GM12872 (cell line): ENCODE measurements around the gene COIL.

ENCODE experiments used
- TF ChIP-seq, protein P1 (sequence below): IDR thresholded peaks from 3 replicates; pipeline ENCODE4 v1.5.1; 2011; ENCODE audit warnings: low read depth, mild to moderate bottlenecking, low read length, moderate library complexity; ENCODE audit not compliant: insufficient read depth

Gene COIL

DNA sequence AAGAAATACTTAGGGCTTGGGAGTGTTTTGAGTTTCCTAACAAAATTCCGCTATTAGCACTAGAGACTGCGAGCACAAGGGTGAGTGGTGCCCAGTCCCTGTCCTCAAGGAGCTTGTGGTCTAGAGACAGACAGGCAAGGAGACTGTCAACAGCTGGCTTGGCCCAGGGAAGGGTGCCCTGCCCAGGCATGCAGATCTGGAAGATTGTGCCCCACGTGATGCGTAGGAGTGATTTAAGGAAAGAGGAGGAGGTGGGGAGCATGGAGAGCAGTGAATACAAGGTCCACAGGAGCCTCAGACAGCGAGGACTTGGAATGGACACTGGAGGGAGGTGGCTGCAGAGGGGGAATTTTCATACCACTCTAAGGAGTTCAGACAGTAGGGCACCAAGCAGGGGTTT is 42.1 kb upstream of the COIL start:
- TF ChIP-seq, protein P1, sequence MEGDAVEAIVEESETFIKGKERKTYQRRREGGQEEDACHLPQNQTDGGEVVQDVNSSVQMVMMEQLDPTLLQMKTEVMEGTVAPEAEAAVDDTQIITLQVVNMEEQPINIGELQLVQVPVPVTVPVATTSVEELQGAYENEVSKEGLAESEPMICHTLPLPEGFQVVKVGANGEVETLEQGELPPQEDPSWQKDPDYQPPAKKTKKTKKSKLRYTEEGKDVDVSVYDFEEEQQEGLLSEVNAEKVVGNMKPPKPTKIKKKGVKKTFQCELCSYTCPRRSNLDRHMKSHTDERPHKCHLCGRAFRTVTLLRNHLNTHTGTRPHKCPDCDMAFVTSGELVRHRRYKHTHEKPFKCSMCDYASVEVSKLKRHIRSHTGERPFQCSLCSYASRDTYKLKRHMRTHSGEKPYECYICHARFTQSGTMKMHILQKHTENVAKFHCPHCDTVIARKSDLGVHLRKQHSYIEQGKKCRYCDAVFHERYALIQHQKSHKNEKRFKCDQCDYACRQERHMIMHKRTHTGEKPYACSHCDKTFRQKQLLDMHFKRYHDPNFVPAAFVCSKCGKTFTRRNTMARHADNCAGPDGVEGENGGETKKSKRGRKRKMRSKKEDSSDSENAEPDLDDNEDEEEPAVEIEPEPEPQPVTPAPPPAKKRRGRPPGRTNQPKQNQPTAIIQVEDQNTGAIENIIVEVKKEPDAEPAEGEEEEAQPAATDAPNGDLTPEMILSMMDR, result no peak

GRCh38 chr17:57001541-57001940 is 40.7 kb upstream of the COIL start:
- TF ChIP-seq, protein P1, result no peak

- TF ChIP-seq, protein P1, result no peak
Observed at GRCh38 chr17:56997313-56997712, 36.5 kb upstream of the COIL start.

DNA sequence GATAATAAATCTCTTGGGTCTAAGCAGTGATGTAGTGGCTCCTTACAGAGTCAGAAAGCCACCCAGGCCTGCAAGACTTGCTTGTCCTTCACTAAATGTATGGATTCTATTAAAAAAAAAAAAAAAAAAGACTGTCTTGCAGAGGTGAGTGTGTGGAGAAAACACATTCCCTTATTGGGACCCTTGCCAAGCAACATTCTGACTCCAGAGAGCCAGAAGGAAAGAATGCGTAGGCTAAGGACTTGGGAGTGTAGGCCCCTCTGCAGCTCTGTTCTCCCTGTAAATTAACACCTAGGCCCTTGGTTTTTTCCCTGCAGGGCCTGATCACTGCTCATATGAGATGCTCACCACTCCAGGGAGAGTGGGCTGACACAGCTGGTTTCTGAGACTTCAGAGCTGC is 34.9 kb upstream of the COIL start:
- TF ChIP-seq, protein P1, result no peak

DNA sequence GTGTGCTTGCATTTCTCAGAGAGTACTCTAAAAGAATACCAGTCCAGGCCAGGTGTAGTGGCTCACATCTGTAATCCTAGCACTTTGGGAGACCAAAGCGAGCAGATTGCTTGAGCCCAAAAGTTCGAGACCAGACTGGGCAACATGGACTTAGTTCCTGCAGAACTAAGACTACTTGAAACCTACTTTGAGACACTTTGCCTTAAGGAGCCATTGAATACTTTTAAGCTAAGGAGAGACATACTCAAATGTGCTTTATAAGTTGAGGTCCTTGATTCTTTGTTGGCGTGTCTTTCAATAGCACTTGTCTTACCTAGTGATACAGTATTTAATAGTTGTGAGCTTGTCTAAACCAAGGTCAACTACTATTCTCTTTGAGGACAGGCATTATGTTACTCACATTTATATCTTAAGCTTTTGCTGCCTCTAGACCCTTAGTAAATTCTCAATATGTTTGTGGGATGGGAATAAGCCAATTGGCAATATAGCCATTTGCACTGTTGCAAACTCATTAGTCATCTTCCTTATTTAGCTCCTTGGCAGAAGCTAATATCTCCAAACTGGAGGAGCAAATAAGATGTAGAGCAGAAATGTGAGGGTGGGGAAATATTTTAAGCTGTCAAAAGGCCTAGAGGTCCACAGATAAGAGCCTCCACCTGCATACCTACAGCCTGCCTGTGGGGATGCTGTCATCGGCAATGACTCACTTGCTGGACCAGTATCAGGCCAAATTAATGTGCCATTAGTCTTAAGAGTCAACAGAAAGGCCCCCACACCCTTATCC is 33.4 kb upstream of the COIL start:
- TF ChIP-seq, protein P1, result no peak

DNA sequence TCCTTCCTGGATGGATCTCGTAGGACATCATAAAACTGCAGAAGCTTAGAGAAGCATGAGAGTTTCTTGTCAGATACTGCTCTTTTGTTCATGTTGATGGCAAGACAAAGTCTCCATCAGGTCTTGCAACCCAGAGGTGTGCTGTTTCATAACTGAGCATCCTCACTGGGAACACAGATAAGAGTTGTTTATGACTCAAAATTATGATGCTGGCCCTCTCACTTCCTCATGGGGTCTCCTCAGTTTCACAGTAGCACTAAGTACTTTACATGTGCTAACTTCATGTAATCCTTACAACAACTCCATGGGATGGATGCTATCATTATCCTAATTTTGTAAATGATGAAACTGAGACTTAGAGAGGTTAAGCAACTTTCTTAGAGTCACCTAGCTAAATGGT is 31.5 kb upstream of the COIL start:
- TF ChIP-seq, protein P1, result no peak

- TF ChIP-seq, protein P1, result no peak
Observed at GRCh38 chr17:56988901-56989572, 28.2 kb upstream of the COIL start.
